Breast epithelium (tissue), 4 donors: ENCODE data around the gene CDH23. TPM values are rescaled to one million over a fixed set of nuclear protein-coding genes. Genes with fewer than 3 reads are reported as not detected.

ENCODE experiments used
- DNase-seq, 2 donors: peaks; one replicate each; pipeline ENCODE4 v3.0.0-alpha.2; 2019; ENCODE audit warnings: low spot score in 2 of 2
- H3K27ac ChIP-seq, 2 donors: fragments of 200-600 bp; sonication (generic) in 1 of 2; one replicate each; pipeline ENCODE4 v1.5.1; 2016 to 2019; ENCODE audit warnings: mild to moderate bottlenecking in 1 of 2
- H3K27me3 ChIP-seq, 2 donors: fragments of 200-600 bp; sonication (generic) in 1 of 2; one replicate each; pipeline versions ENCODE4 v1.5.1 to v1.6.0; 2017 to 2019; ENCODE audit warnings: control low read depth in 1 of 2, mild to moderate bottlenecking in 1 of 2
- H3K36me3 ChIP-seq: fragments of 200-600 bp; one replicate; pipeline ENCODE4 v1.5.1; 2019
- H3K4me1 ChIP-seq, 2 donors: fragments of 200-600 bp; sonication (generic); one replicate each; pipeline ENCODE4 v1.5.1; 2016 to 2019; ENCODE audit warnings: control low read depth in 1 of 2
- H3K4me3 ChIP-seq, 3 donors: fragments of 200-600 bp; sonication (generic); 1 replicate in 2 of 3; 2 replicates in 1 of 3; pipeline ENCODE4 v1.5.1; 2016 to 2019; ENCODE audit warnings: mild to moderate bottlenecking in 3 of 3, moderate library complexity in 2 of 3
- H3K9me3 ChIP-seq, 2 donors: fragments of 200-600 bp; sonication (generic) in 1 of 2; one replicate each; pipeline ENCODE4 v1.5.1; 2016 to 2019; ENCODE audit warnings: control low read depth in 1 of 2
- CTCF ChIP-seq, 3 donors: fragments of 450-650 bp; IDR thresholded peaks; one replicate each; pipeline ENCODE4 v1.5.1; 2016 to 2017; ENCODE audit warnings: antibody characterized with exemption in 3 of 3, mild to moderate bottlenecking in 3 of 3, moderate library complexity in 3 of 3
- POLR2A ChIP-seq: fragments of 450-650 bp; IDR thresholded peaks from one replicate; pipeline ENCODE4 v1.6.1; 2016; ENCODE audit warnings: antibody characterized with exemption, mild to moderate bottlenecking, moderate library complexity
- POLR2AphosphoS5 ChIP-seq, 3 donors: sonication (generic); formaldehyde crosslinking; IDR thresholded peaks; one replicate each; pipeline ENCODE4 v1.6.1; 2017; ENCODE audit warnings: antibody characterized with exemption in 3 of 3
- intact Hi-C: fragments of 100-400 bp; cut with DNase I; formaldehyde crosslinking; loops from one replicate; pipeline ENCODE4 v1.15.1; 2023; ENCODE audit warnings: low total_unique reads
- total RNA-seq, 3 donors: library from RNA; depleted of rRNA; stranded (reverse); fragments of >200 nt; gene quantifications; one replicate each; pipeline ENCODE4 v1.1.0, GENCODE V29; 2016

The CDH23 gene
- total RNA-seq, 3 donors from 2014 or later, result 8.5 to 13.8 (median 11.6) TPM

GRCh38 chr10:71466330-71466729 lies 69.6 kb downstream of the CDH23 start:
- H3K36me3 ChIP-seq, result no peaks in the 10 kb centered on the region
- H3K4me3 ChIP-seq, result no peak overlapping the region
- H3K27ac ChIP-seq, result no peak overlapping the region
- H3K4me1 ChIP-seq, result no peaks in the 10 kb centered on the region
- no peaks in the 10 kb centered on the region for H3K27me3 ChIP-seq
- no peaks in the 10 kb centered on the region for H3K9me3 ChIP-seq
- intact Hi-C loops, result no loop called here
- TF ChIP-seq POLR2AphosphoS5 (IDR thresholded peaks at IDR 0.05), result no peak
- no peak for TF ChIP-seq CTCF (IDR thresholded peaks at IDR 0.05)
- no peak for TF ChIP-seq POLR2A
- no peak for DNase-seq

- intact Hi-C loops, result no loop called here
- Histone ChIP-seq H3K27ac (no peak overlapping the region), H3K9me3 (no peaks in the 10 kb centered on the region), H3K4me1 (peaks cover 0 to 2% of the 10 kb centered on the region in 2 donors), H3K4me3 (no peak overlapping the region), H3K27me3 (no peaks in the 10 kb centered on the region), H3K36me3 (no peaks in the 10 kb centered on the region)
- TF ChIP-seq CTCF (IDR thresholded peaks at IDR 0.05), result no peak
- TF ChIP-seq POLR2AphosphoS5 (IDR thresholded peaks at IDR 0.05), result no peak
- no peak for TF ChIP-seq POLR2A
- DNase-seq, result no peak
These were observed 70.4 kb downstream of the CDH23 start for GRCh38 chr10:71467161-71467560.

- TF ChIP-seq POLR2AphosphoS5 (IDR thresholded peaks at IDR 0.05), result no peak
- no peak for TF ChIP-seq POLR2A
- TF ChIP-seq CTCF (IDR thresholded peaks at IDR 0.05), result no peak
- no peak for DNase-seq
- Histone ChIP-seq H3K36me3 (no peaks in the 10 kb centered on the region), H3K27me3 (no peaks in the 10 kb centered on the region), H3K4me3 (no peak overlapping the region), H3K27ac (no peak overlapping the region), H3K4me1 (peaks cover 0 to 5% of the 10 kb centered on the region in 2 donors), H3K9me3 (no peaks in the 10 kb centered on the region)
- intact Hi-C loops, result no loop called here
These were observed 71.0 kb downstream of the CDH23 start for GRCh38 chr10:71467569-71468362.

- no peaks in the 10 kb centered on the region for H3K36me3 ChIP-seq
- DNase-seq, result no peak
- H3K4me3 ChIP-seq, result no peak overlapping the region
- no peak for TF ChIP-seq POLR2AphosphoS5 (IDR thresholded peaks at IDR 0.05)
- H3K27ac ChIP-seq, result no peak overlapping the region
- no peaks in the 10 kb centered on the region for H3K9me3 ChIP-seq
- no peaks in the 10 kb centered on the region for H3K27me3 ChIP-seq
- H3K4me1 ChIP-seq, result peaks cover 0 to 5% of the 10 kb centered on the region in 2 donors
- intact Hi-C loops, result no loop called here
These were observed 71.8 kb downstream of the CDH23 start for GRCh38 chr10:71468363-71469094.

- Histone ChIP-seq H3K4me1 (peaks cover 0 to 7% of the 10 kb centered on the region in 2 donors), H3K9me3 (no peaks in the 10 kb centered on the region), H3K27ac (no peak overlapping the region), H3K27me3 (no peaks in the 10 kb centered on the region), H3K36me3 (no peaks in the 10 kb centered on the region), H3K4me3 (no peak overlapping the region)
- no peak for TF ChIP-seq CTCF (IDR thresholded peaks at IDR 0.05)
- no peak for TF ChIP-seq POLR2A
- no peak for TF ChIP-seq POLR2AphosphoS5 (IDR thresholded peaks at IDR 0.05)
- DNase-seq, result no peak
- intact Hi-C loops, result no loop called here
These were observed 74.3 kb downstream of the CDH23 start for GRCh38 chr10:71471006-71471405.
